ENCODE data around the gene FBXL19. TPM values are rescaled to one million over a fixed set of nuclear protein-coding genes. Genes with fewer than 3 reads are reported as not detected.

The FBXL19 gene
- total and polyA plus RNA-seq, 2 of the 13 experiments (the other 11 are each of a cell fraction or from before 2014, with no cell fraction given) = 6.0 to 13.7 TPM

DNA sequence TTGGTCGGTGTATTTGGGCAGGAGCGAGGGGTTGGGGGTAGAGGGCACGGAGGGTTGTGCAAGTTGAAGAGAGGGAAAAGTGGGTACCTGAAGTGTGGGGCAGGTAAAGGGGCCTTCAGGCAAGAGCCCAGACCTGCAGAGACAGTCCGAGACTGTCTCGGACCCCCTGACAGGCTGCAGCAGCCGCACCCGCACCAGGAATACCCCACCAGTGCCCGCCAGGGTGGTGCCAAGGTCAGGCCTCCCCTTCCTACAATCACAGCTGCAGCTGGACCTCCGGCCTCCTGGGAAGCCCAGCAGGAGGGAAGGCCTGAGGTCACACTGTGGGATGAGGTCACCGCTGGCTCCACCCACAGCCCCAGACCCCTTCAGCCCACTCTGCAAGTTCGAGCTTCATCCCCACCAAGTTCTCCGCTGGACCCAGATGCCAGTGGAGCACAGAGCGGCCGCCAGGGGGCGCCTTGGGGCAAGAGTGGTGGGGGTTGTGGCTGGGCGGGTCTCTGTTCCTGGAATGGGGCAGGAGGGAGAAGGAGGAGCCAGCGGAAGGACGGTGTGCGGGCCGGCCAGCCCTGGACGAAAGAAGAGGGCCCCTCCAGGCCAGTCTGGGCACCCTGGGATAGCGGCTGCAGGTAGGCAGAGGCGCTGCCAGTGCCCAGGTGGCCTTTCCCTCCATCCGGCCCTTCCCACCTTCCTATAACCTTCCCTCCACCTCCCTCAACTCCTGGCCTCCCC is 61.5 kb downstream of the FBXL19 start, which contains the start of gene HSD3B7 (continued):
- no peak for TF ChIP-seq RCOR2 (CRISPR knock-in tag; IDR thresholded peaks at IDR 0.05)
- TF ChIP-seq, protein P1, sequence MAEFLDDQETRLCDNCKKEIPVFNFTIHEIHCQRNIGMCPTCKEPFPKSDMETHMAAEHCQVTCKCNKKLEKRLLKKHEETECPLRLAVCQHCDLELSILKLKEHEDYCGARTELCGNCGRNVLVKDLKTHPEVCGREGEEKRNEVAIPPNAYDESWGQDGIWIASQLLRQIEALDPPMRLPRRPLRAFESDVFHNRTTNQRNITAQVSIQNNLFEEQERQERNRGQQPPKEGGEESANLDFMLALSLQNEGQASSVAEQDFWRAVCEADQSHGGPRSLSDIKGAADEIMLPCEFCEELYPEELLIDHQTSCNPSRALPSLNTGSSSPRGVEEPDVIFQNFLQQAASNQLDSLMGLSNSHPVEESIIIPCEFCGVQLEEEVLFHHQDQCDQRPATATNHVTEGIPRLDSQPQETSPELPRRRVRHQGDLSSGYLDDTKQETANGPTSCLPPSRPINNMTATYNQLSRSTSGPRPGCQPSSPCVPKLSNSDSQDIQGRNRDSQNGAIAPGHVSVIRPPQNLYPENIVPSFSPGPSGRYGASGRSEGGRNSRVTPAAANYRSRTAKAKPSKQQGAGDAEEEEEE (CRISPR knock-in tag; IDR thresholded peaks at IDR 0.05; ENCODE audit: borderline replicate concordance) = no peak
- TF ChIP-seq, protein P2, sequence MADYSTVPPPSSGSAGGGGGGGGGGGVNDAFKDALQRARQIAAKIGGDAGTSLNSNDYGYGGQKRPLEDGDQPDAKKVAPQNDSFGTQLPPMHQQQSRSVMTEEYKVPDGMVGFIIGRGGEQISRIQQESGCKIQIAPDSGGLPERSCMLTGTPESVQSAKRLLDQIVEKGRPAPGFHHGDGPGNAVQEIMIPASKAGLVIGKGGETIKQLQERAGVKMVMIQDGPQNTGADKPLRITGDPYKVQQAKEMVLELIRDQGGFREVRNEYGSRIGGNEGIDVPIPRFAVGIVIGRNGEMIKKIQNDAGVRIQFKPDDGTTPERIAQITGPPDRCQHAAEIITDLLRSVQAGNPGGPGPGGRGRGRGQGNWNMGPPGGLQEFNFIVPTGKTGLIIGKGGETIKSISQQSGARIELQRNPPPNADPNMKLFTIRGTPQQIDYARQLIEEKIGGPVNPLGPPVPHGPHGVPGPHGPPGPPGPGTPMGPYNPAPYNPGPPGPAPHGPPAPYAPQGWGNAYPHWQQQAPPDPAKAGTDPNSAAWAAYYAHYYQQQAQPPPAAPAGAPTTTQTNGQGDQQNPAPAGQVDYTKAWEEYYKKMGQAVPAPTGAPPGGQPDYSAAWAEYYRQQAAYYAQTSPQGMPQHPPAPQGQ (CRISPR knock-in tag; IDR thresholded peaks at IDR 0.05; ENCODE audit: borderline replicate concordance) = no peak
- TF ChIP-seq PHF21A (CRISPR knock-in tag; IDR thresholded peaks at IDR 0.05) = no peak; the same call in 1 of the 2 replicates
- no peak for TF ChIP-seq ZNF234 (CRISPR knock-in tag; conservative IDR thresholded peaks at IDR 0.05)
- TF ChIP-seq ZNF747 (CRISPR knock-in tag; IDR thresholded peaks at IDR 0.05; ENCODE audit: borderline replicate concordance) = peak; percentile 86
- TF ChIP-seq, protein P3, sequence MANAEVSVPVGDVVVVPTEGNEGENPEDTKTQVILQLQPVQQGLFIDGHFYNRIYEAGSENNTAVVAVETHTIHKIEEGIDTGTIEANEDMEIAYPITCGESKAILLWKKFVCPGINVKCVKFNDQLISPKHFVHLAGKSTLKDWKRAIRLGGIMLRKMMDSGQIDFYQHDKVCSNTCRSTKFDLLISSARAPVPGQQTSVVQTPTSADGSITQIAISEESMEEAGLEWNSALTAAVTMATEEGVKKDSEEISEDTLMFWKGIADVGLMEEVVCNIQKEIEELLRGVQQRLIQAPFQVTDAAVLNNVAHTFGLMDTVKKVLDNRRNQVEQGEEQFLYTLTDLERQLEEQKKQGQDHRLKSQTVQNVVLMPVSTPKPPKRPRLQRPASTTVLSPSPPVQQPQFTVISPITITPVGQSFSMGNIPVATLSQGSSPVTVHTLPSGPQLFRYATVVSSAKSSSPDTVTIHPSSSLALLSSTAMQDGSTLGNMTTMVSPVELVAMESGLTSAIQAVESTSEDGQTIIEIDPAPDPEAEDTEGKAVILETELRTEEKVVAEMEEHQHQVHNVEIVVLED (CRISPR knock-in tag; IDR thresholded peaks at IDR 0.05; ENCODE audit: borderline replicate concordance) = peak; percentile 61; the same call in 1 of the 2 replicates
- no peak for TF ChIP-seq BRF2 (CRISPR knock-in tag; IDR thresholded peaks at IDR 0.05)
- TF ChIP-seq RELA (CRISPR knock-in tag; IDR thresholded peaks at IDR 0.05) = peak; percentile 21; the same call in 1 of the 2 replicates
- TF ChIP-seq SRSF9 (IDR thresholded peaks at IDR 0.05; ENCODE audit: borderline replicate concordance, insufficient read depth, low read depth, low read length, poor library complexity, severe bottlenecking) = no peak
- no peak for TF ChIP-seq FOXJ3 (CRISPR knock-in tag; IDR thresholded peaks at IDR 0.05; ENCODE audit: borderline replicate concordance)
- no peak for TF ChIP-seq HOXA7 (CRISPR knock-in tag; IDR thresholded peaks at IDR 0.05)
- TF ChIP-seq ATF7-NPFF (CRISPR knock-in tag; IDR thresholded peaks at IDR 0.05; ENCODE audit: low read depth) = no peak; the same call in 1 of the 2 replicates
- TF ChIP-seq ZMAT5 (CRISPR knock-in tag; IDR thresholded peaks at IDR 0.05; ENCODE audit: borderline replicate concordance, low read depth) = no peak
- peak; percentile 87 for TF ChIP-seq ZNF768 (CRISPR knock-in tag; IDR thresholded peaks at IDR 0.05)
- peak; percentile 56; the same call in 1 of the 2 replicates for TF ChIP-seq HOXA5 (CRISPR knock-in tag; IDR thresholded peaks at IDR 0.05)
- no peak; the same call in none of the 2 replicates for TF ChIP-seq ZNF777 (CRISPR knock-in tag; IDR thresholded peaks at IDR 0.05)
- peak; percentile 21; the same call in 1 of the 2 replicates for TF ChIP-seq ZBTB25 (CRISPR knock-in tag; IDR thresholded peaks at IDR 0.05)
- no peak for TF ChIP-seq ZNF775 (CRISPR knock-in tag; IDR thresholded peaks at IDR 0.05; ENCODE audit: borderline replicate concordance)
- no peak for TF ChIP-seq IKZF1 (IDR thresholded peaks at IDR 0.05)
- TF ChIP-seq JUND (CRISPR knock-in tag; IDR thresholded peaks at IDR 0.05) = 0 out of 2 replicates have a peak, but pooled peaks have one; percentile 18

Measured in HepG2 (cell line).